ENCODE data around the gene YJEFN3. TPM values are rescaled to one million over a fixed set of nuclear protein-coding genes. Genes with fewer than 3 reads are reported as not detected.
A peak's percentile ranks its signal among the peaks of the same experiment; 100 is the strongest.

The YJEFN3 gene
- total RNA-seq, 2 donors from 2014 or later = 2.6 to 11.2 TPM

- peak overlapping the region; percentile 66 to 88 (median 77) for H3K27ac ChIP-seq
Measured at GRCh38 chr19:19488875-19489690, 39.6 kb upstream of the YJEFN3 start.

GRCh38 chr19:19489804-19490204, 38.9 kb upstream of the YJEFN3 start:
- H3K4me1 ChIP-seq = peaks cover 54% of the 10 kb centered on the region
- intact Hi-C loops (cut with DNase I) = loop anchor here (5.0 kb wide), 1 partner anchor 123 kb away; no protein-coding TSS in a partner anchor
- TF ChIP-seq, protein P1, sequence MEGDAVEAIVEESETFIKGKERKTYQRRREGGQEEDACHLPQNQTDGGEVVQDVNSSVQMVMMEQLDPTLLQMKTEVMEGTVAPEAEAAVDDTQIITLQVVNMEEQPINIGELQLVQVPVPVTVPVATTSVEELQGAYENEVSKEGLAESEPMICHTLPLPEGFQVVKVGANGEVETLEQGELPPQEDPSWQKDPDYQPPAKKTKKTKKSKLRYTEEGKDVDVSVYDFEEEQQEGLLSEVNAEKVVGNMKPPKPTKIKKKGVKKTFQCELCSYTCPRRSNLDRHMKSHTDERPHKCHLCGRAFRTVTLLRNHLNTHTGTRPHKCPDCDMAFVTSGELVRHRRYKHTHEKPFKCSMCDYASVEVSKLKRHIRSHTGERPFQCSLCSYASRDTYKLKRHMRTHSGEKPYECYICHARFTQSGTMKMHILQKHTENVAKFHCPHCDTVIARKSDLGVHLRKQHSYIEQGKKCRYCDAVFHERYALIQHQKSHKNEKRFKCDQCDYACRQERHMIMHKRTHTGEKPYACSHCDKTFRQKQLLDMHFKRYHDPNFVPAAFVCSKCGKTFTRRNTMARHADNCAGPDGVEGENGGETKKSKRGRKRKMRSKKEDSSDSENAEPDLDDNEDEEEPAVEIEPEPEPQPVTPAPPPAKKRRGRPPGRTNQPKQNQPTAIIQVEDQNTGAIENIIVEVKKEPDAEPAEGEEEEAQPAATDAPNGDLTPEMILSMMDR (IDR thresholded peaks at IDR 0.05) = no peak
- TF ChIP-seq POLR2A (IDR thresholded peaks at IDR 0.05) = no peak
- DNase-seq = peak in 2 of 4 donors; percentile 40 to 41
- no peak overlapping the region for H3K4me3 ChIP-seq
- peak overlapping the region; percentile 66 to 88 (median 77) for H3K27ac ChIP-seq
- no peaks in the 10 kb centered on the region for H3K27me3 ChIP-seq
- H3K36me3 ChIP-seq (replicated peaks in 1 of 2; ENCODE audit: insufficient read depth in 1 of 2, low read depth in 2 of 2) = peaks cover 4 to 12% of the 10 kb centered on the region in 2 donors
- peak; percentile 12 for ATAC-seq
- no peaks in the 10 kb centered on the region for H3K9me3 ChIP-seq
- 29 to 40% methylated on average over 7 to 9 of the region's 9 CpGs for WGBS, 2 donors

More at GRCh38 chr19:19488875-19489690, 39.6 kb upstream of the YJEFN3 start:
- Histone ChIP-seq H3K9me3 (no peaks in the 10 kb centered on the region), H3K27me3 (no peaks in the 10 kb centered on the region), H3K4me1 (peaks cover 55% of the 10 kb centered on the region), H3K4me3 (no peak overlapping the region), H3K36me3 (replicated peaks in 1 of 2; ENCODE audit: insufficient read depth in 1 of 2, low read depth in 2 of 2) (peaks cover 0 to 6% of the 10 kb centered on the region in 2 donors)
- intact Hi-C loops (cut with DNase I) = no loop called here
- TF ChIP-seq, protein P1 (IDR thresholded peaks at IDR 0.05) = no peak
- peak in 2 of 3 donors; percentile 23 to 27 for TF ChIP-seq POLR2A (IDR thresholded peaks at IDR 0.05)
- DNase-seq (peak; percentile 70 to 89 (median 76)), ATAC-seq (peak; percentile 74)
- 24 to 36% methylated on average over 12 to 14 of the region's 14 CpGs for WGBS, 2 donors

- Histone ChIP-seq H3K9me3 (no peaks in the 10 kb centered on the region), H3K27ac (peak overlapping the region; percentile 66 to 88 (median 77)), H3K36me3 (replicated peaks in 1 of 2; ENCODE audit: insufficient read depth in 1 of 2, low read depth in 2 of 2) (peaks cover 5 to 12% of the 10 kb centered on the region in 2 donors), H3K27me3 (no peaks in the 10 kb centered on the region), H3K4me1 (peaks cover 48% of the 10 kb centered on the region), H3K4me3 (no peak overlapping the region)
- intact Hi-C loops (cut with DNase I) = loop anchor here (5.0 kb wide), 1 partner anchor 123 kb away; no protein-coding TSS in a partner anchor
- TF ChIP-seq POLR2A (IDR thresholded peaks at IDR 0.05) = no peak
- TF ChIP-seq, protein P1 (IDR thresholded peaks at IDR 0.05) = peak; percentile 59 to 93 (median 90)
- 19 to 20% methylated on average over 17 to 20 of the region's 20 CpGs for WGBS, 2 donors
- DNase-seq (peak; percentile 82 to 85 (median 82)), ATAC-seq (peak; percentile 73)
Measured at GRCh38 chr19:19490214-19490968, 38.3 kb upstream of the YJEFN3 start.

GRCh38 chr19:19491321-19492025, 37.2 kb upstream of the YJEFN3 start:
- intact Hi-C loops (cut with DNase I) = loop anchor here (5.0 kb wide), 1 partner anchor 124 kb away; no protein-coding TSS in a partner anchor
- DNase-seq = peak in 1 of 4 donors; percentile 43
- H3K9me3 ChIP-seq = no peaks in the 10 kb centered on the region
- no peaks in the 10 kb centered on the region for H3K27me3 ChIP-seq
- peaks cover 5 to 21% of the 10 kb centered on the region in 2 donors for H3K36me3 ChIP-seq (replicated peaks in 1 of 2; ENCODE audit: insufficient read depth in 1 of 2, low read depth in 2 of 2)
- no peak for TF ChIP-seq POLR2A (IDR thresholded peaks at IDR 0.05)
- TF ChIP-seq, protein P1 (IDR thresholded peaks at IDR 0.05) = no peak
- peaks cover 43% of the 10 kb centered on the region for H3K4me1 ChIP-seq
- ATAC-seq = no peak
- WGBS, 2 donors = 60 to 70% methylated on average over 8 to 15 of the region's 15 CpGs
- H3K4me3 ChIP-seq = no peak overlapping the region
- no peak overlapping the region for H3K27ac ChIP-seq

Data from body of pancreas (tissue), 4 donors.